GM21381 (cell line): ENCODE data around the gene SLC35A3.
A peak's percentile ranks its signal among the peaks of the same experiment; 100 is the strongest.
"Not testable (repeated sequence)": the region's sequence is repeated elsewhere in the genome, so short reads cannot be mapped to it uniquely, and the experiment has no call there.

Experiments
- ATAC-seq: cut with Tn5 transposase; IDR thresholded peaks from one replicate; pipeline ENCODE4 v1.9.1; 2021; ENCODE audit warnings: mild to moderate bottlenecking, moderate library complexity; ENCODE audit not compliant: unreplicated experiment

Gene SLC35A3

DNA sequence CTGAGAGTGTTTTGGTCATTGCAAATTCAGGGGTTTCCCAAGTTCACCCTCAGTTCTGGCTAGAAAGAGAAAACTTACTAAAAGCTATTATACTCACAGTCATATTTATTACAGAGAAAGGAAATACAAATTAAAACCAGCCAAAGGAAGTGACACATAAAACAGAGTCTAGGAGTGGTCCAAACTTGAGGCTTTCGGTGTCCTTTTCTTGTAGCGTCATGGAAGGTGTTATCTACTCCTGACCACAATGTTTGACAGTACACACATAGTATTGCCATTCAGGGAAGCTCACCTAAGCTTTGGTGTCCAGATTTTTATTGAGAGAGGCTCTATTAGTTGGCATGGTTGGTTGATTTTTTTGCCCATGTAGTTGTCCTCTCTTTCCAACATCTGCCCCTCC lies 59.0 kb downstream of the SLC35A3 start:
- ATAC-seq, result peak; percentile 81

- no peak for ATAC-seq
Measured at GRCh38 chr1:100034470-100034869, 64.7 kb downstream of the SLC35A3 start.

GRCh38 chr1:100035214-100035613 lies 65.4 kb downstream of the SLC35A3 start:
- ATAC-seq, result no peak

DNA sequence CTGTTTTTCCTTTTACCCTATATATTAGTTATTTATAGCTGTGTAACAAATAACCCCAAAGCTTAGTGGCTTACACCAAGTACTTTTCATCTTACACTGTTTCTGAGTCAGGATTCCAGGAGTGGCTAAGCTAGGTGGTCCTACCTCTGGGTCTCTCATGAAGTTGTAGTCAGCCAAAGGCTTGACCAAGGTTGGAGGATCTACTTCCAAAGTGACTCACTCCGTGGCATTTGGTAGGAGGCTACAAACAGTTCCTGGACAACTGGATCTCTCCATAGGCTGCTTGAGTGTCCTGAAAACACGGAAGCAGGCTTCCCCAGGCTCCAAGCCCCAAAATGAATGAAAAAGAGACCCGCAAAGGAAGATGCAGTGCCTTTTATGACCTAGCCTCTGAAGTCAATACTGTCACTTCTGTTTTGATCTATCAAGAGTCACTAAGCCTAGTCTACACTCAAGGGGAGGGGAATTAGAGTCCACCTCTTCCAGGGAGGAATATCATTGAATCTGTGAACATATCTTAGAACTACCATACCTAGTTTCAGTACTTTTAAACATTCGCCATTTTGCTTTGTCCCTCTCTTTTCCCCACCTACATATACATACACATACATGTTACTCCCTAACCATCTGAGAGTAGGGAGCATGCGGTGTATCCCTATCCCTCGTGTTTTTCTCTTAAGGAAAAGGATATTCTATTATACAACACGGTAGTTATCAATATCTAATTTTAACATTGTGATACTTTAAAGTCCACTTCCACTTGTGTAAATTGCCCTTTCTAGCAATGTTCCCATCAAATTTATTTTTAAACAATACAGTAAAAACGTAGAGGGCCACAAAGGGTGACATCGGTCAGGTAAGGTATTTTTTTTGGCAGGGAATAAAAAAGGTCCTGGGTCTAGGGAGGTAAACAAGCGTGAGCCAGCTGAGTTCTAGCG lies 67.2 kb downstream of the SLC35A3 start:
- peak; percentile 6 for ATAC-seq

- ATAC-seq, result no peak
Measured at GRCh38 chr1:100037656-100037926, 67.8 kb downstream of the SLC35A3 start.

GRCh38 chr1:100037927-100038659 lies 68.3 kb downstream of the SLC35A3 start:
- peak; percentile 89 for ATAC-seq

DNA sequence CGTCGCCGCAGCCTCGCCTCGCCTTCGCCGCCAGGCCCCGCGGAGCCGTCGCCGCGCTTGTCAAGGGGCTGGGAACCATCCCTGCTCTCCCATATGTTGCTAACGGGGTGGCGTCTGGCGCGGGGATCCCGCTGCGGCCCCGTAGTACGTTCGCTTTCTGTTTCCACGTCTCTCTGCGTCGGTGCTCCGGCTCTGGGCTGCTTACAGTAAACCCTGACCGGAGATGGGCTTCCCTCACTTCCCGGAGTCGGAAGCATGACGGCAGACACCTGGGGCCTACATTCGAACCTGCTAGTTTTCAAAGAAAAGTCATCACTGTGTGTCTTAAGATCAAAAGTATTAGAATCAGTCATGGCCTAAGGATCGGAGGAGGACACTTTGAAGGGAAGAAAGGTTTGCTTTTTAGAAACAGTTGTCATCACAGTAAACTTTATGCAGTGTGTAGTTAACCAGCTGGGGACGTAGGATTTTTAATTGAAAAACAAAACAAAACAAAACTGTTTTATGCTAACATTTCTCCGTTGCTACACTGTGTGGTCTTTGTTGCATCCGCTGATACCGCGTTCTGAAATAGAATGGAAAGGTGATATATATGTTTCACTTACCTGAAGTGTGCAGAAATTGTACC lies 69.0 kb downstream of the SLC35A3 start:
- peak; percentile 45 for ATAC-seq

- ATAC-seq, result no peak
Measured at GRCh38 chr1:100039591-100039990, 69.8 kb downstream of the SLC35A3 start.

DNA sequence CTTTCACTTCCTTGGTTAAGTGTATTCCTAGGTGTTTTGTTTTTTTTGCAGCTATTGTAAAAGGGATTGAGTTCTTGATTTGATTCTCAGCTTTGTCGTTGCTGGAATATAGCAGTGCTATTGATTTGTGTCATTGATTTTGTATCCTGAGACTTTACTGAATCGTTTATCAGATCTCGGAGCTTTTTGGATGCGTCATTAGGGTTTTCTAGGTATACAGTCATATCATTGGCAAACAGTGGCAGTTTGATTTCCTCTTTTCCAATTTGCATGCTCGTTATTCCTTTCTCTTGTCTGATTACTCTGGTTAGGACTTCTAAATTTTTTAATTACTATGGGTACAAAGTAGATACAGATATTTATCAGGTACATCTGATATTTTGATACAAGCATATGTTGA lies 75.4 kb downstream of the SLC35A3 start:
- no peak for ATAC-seq

GRCh38 chr1:100047235-100047708 lies 77.5 kb downstream of the SLC35A3 start:
- not testable (repeated sequence) for ATAC-seq

- no peak for ATAC-seq
Measured at GRCh38 chr1:100050139-100050538, 80.3 kb downstream of the SLC35A3 start.

DNA sequence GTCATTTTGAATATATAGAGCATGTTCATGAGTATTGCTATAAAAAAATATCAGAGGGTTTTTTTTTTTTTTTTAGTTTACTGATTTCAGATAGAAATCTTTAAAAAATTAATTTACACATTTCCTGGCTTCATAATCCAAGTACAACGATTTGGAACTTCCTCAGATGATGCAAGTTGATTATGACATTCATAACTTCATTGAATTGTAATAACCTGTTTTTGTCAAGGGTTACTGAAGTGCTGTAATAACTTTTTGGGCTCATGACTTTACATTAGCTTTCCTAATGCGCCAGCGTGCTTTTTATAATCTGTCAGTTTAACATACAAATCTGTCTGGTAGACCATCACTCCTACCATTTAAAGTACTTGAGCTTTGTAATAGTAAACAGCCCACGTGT lies 81.6 kb downstream of the SLC35A3 start:
- no peak for ATAC-seq

GRCh38 chr1:100051893-100052292 lies 82.1 kb downstream of the SLC35A3 start:
- ATAC-seq, result no peak

GRCh38 chr1:100053119-100053518 lies 83.3 kb downstream of the SLC35A3 start:
- no peak for ATAC-seq

DNA sequence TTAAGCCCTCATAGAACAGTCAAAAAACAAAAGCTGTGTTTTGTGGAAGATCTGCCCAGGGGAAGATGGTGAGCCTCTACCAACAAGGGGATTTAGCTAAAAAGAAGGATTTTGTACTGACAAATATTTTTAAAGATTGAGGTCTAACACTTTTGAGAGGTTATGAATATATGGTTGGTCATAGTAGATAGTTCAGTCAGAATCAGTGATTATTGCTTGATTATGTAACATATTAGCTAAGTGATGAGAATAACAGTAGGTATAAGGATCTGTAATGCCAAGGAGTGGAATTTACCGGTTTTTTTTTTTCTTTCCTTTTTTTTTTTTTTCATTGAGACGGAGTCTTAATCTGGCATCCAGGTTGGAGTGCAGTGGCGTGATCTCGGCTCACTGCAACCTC lies 83.9 kb downstream of the SLC35A3 start:
- ATAC-seq, result no peak

GRCh38 chr1:100061681-100062080 lies 91.9 kb downstream of the SLC35A3 start:
- ATAC-seq, result no peak

DNA sequence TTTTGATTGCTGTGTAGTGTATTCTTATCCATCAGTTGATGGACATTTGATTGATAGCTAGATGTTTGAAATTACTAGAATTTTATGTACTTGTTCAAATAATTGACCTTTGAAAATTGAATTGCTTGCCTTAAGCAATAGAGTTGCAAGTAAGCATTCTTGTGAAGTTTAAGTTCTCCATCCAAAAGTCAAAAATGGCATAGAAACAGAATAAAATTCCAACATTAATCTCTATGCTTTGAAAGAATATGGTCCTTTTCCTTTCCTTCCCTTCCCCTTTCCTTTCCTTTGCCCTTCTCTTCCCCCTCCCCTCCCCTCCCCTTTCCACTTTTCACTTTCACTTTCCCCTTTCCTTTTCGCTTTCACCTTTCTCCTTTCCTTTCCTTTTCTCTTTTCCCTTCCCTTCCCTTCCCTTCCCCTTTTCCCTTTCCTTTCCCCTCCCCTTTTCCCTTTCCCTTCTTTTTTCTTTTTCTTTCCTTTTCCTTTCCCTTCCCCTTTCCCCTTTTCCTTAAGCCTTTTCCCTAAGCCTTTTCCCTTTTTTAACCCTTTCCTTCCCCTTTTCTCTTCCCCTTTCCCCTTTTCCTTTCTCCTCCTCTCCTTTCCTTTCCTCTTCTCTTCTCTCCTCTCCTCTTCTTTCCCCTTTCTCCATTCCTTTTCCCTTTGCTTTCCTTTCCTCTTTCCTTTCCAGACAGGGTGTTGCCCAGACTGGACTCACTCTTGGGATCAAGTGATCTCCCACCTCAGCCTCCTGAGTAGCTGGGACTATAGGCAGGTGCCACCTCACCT lies 95.6 kb downstream of the SLC35A3 start:
- no peak for ATAC-seq

DNA sequence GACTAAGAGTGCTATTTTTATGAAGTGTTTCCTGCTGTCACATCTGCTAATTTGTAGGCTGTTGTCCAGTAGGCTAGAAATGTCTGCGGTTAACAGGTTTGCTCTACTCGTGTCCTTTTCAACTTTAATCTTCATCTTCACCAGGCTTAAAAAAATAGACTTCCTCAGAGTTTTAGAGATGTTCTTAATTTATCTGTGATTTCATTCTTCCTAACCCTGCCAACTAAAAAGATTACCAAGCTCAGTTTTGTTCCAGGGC lies 96.1 kb downstream of the SLC35A3 start:
- ATAC-seq, result no peak

DNA sequence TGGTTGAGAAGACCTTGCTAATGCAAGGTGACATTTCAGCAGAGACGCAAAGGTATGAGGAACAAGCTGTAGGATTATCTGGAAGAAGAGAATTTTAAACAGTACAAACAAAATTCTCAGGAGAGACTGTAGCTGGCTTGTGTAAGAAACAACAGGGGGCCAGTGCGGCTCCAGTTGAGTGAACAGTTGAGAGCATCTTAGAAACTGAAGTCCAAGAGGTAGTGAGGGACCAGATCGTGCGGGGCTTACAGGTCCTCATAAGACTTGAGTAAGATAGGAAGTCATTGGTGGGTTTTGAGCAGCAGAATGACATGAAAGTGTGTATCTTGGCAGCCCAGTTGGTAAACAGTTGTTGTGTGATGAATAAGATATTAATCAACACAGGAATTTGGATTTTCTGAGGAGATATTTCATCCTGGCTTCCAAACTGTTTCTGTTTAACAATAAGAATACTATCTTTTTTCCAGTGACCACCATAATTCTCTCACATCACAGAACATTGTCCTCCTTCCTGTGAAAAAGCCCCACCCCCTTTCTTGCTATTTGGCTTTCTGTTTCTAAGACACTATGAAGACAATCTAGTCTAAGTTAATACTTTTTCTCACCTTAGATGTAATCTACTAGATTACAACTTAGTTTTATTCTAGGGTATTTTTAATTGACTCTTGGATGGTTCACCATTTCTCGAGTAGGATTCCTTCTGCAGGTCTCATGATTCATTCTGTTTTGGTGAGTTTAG lies 100.6 kb downstream of the SLC35A3 start:
- ATAC-seq, result no peak

GRCh38 chr1:100073531-100073930 lies 103.7 kb downstream of the SLC35A3 start:
- no peak for ATAC-seq
